ENCODE data around the gene PHF12. TPM values are rescaled to one million over a fixed set of nuclear protein-coding genes. Genes with fewer than 3 reads are reported as not detected.

Gene PHF12
- total RNA-seq, 1 experiment from 2014 or later: 35.7 TPM

- no TSS peak for BruUV-seq (replicated peaks)
- no peak overlapping the region for H3K4me2 ChIP-seq (ENCODE audit: low read length)
- H3K4me3 ChIP-seq (replicated peaks in 1 of 2; ENCODE audit: low read depth in 1 of 2, low read length in 2 of 2): no peak overlapping the region
- H3K4me1 ChIP-seq (ENCODE audit: control insufficient read depth in 1 of 2, insufficient read depth in 2 of 2, low read length in 2 of 2): peaks cover 0 to 5% of the 10 kb centered on the region in 2 experiments; a peak in 1 of 4 replicates
- peaks cover 9 to 17% of the 10 kb centered on the region in 2 experiments; a peak in 3 of 4 replicates for H3K36me3 ChIP-seq (ENCODE audit: control insufficient read depth in 1 of 2, insufficient read depth in 2 of 2, low read length in 2 of 2)
- no peak overlapping the region for H3K9ac ChIP-seq (ENCODE audit: low read length)
- no peak for ATAC-seq
- ChIA-PET RAD21 (ENCODE audit: low non-redundant PET in 1 of 2, low total read pairs in 2 of 2, uncharacterized antibody in 2 of 2, unreplicated experiment in 2 of 2) (no interaction called here), POLR2A (no interaction called here), CTCF (no interaction called here)
- no peak overlapping the region for H3K27ac ChIP-seq (ENCODE audit: low read depth, low read length)
- no peaks in the 10 kb centered on the region for H3K27me3 ChIP-seq (ENCODE audit: insufficient read depth, low read length)
- H2AFZ ChIP-seq (ENCODE audit: low read depth, low read length, poor library complexity, severe bottlenecking): no peak overlapping the region
- TF ChIP-seq SIN3A (IDR thresholded peaks at IDR 0.05; ENCODE audit: low read depth): no peak
- TF ChIP-seq SP1 (IDR thresholded peaks at IDR 0.05; ENCODE audit: low read depth): no peak
- TF ChIP-seq ELF1 (IDR thresholded peaks at IDR 0.05; ENCODE audit: borderline replicate concordance, low read depth): no peak
- no peak for TF ChIP-seq ZFX (IDR thresholded peaks at IDR 0.05)
- TF ChIP-seq SRF (IDR thresholded peaks at IDR 0.05; ENCODE audit: low read depth): no peak
- no peak for TF ChIP-seq ATF3 (IDR thresholded peaks at IDR 0.05)
- TF ChIP-seq FOSL1 (IDR thresholded peaks at IDR 0.05; ENCODE audit: low read depth): no peak
- no peak for TF ChIP-seq EGR1 (IDR thresholded peaks at IDR 0.05; ENCODE audit: low read depth)
- TF ChIP-seq ZNF274 (IDR thresholded peaks at IDR 0.05; ENCODE audit: low read depth, low read length): no peak
- no peak for TF ChIP-seq ZBTB33 (IDR thresholded peaks at IDR 0.05; ENCODE audit: extremely low read depth, insufficient replicate concordance, low read length)
- TF ChIP-seq EZH2 (IDR thresholded peaks at IDR 0.05): no peak
- no peak for TF ChIP-seq POLR2AphosphoS5 (IDR thresholded peaks at IDR 0.05; ENCODE audit: low read depth, low read length)
- TF ChIP-seq YY1 (IDR thresholded peaks at IDR 0.05; ENCODE audit: extremely low read depth, insufficient replicate concordance, low read depth, low read length): no peak
- TF ChIP-seq EZH2phosphoT487 (IDR thresholded peaks at IDR 0.05; ENCODE audit: borderline replicate concordance): no peak
- TF ChIP-seq JUND (IDR thresholded peaks at IDR 0.05): no peak
- TF ChIP-seq RAD21 (IDR thresholded peaks at IDR 0.05; ENCODE audit: low read depth): no peak
- TF ChIP-seq MAX (IDR thresholded peaks at IDR 0.05): no peak
- TF ChIP-seq CBX3 (IDR thresholded peaks at IDR 0.05; ENCODE audit: low read depth): no peak
- TF ChIP-seq CEBPB (IDR thresholded peaks at IDR 0.05; ENCODE audit: low read depth): no peak
- TF ChIP-seq CTCF (IDR thresholded peaks at IDR 0.05 in 2 of 3, conservative IDR thresholded peaks at IDR 0.05 in 1 of 3; ENCODE audit: borderline replicate concordance in 1 of 3, insufficient read depth in 1 of 3, low read depth in 2 of 3, low read length in 2 of 3): no peak
- no peaks in the 10 kb centered on the region for H3K9me3 ChIP-seq (ENCODE audit: control insufficient read depth in 1 of 2, insufficient read depth in 1 of 2, low read depth in 1 of 2, low read length in 2 of 2)
- no peak for DNase-seq (ENCODE audit: low read depth, low spot score)
- H4K20me1 ChIP-seq (ENCODE audit: insufficient read depth): no peaks in the 10 kb centered on the region
- no peaks in the 10 kb centered on the region for H3K79me2 ChIP-seq (ENCODE audit: insufficient read depth, low read length)
- H3K9me2 ChIP-seq (ENCODE audit: insufficient read depth): no peaks in the 10 kb centered on the region
- intact Hi-C loops (cut with micrococcal nuclease): no loop called here
Measured at GRCh38 chr17:28862561-28862960, 88.8 kb downstream of the PHF12 start.
